Measurements from ENCODE around the gene ATXN1. TPM values are rescaled to one million over a fixed set of nuclear protein-coding genes. Genes with fewer than 3 reads are reported as not detected.

The ATXN1 gene
- total and polyA plus RNA-seq, 2 of the 13 experiments (the other 11 are each of a cell fraction or from before 2014, with no cell fraction given): 20.7 to 39.5 TPM

DNA sequence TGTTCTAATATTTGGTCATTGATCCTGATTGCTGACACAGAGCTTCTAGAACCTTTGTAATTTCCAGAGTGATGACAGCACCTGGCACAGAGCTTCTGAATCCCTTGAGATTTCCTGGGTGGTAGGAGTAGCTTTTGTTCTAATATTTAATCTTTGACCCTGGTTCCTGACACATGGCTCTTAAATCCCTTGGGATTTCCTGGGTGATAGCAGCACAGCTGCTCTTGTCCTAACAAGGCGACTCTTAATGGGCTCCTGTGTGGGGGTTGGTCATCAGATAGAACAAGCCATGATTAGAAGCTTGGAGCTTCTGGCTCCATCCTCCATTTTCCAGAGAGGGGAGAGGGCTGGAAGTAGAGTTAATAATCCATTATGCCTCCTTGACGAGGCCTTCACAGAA, 504.5 kb downstream of the ATXN1 start:
- POLR2A ChIA-PET: no interaction called here
- in situ Hi-C loops (cut with HindIII; ENCODE audit: extremely low pct_ligation_motif_present, low pct_unique_long_range_greater_than_20kb): no loop called here
- Histone ChIP-seq H3K27ac (ENCODE audit: extremely low read length, insufficient read depth, low read length) (no peak overlapping the region), H4K20me1 (ENCODE audit: insufficient read depth, low read length) (no peaks in the 10 kb centered on the region), H2AFZ (ENCODE audit: low read length) (no peak overlapping the region), H3K9me3 (ENCODE audit: low read length) (no peaks in the 10 kb centered on the region), H3K4me2 (ENCODE audit: low read depth, low read length) (no peak overlapping the region), H3K79me2 (ENCODE audit: insufficient read depth, low read length) (no peaks in the 10 kb centered on the region), H3K27me3 (ENCODE audit: control insufficient read depth in 1 of 2, insufficient read depth in 2 of 2, low read length in 2 of 2) (peaks cover 0 to 12% of the 10 kb centered on the region in 2 experiments; a peak in 3 of 5 replicates), H3K4me3 (replicated peaks in 1 of 3; ENCODE audit: insufficient read depth in 1 of 3, low read depth in 2 of 3, low read length in 3 of 3) (no peak overlapping the region), H3K9ac (ENCODE audit: insufficient read depth, low read depth, low read length) (no peak overlapping the region), H3K4me1 (ENCODE audit: insufficient read depth, low read length) (no peaks in the 10 kb centered on the region), H3K36me3 (replicated peaks in 1 of 2; ENCODE audit: control insufficient read depth in 1 of 2, insufficient read depth in 2 of 2, low read length in 2 of 2) (no peaks in the 10 kb centered on the region)
- CTCF ChIA-PET (ENCODE audit: low intra/inter-chr PET ratio, low total read pairs): no interaction called here
- intact Hi-C loops (cut with micrococcal nuclease; ENCODE audit: unreplicated experiment): no loop called here
- no TSS peak for BruUV-seq (replicated peaks)
- 24% methylated on average over 2 of the region's 2 CpGs for WGBS (ENCODE audit: low lambda C conversion rate)
- TF ChIP-seq HDAC1 (CRISPR knock-in tag; IDR thresholded peaks at IDR 0.05): no peak
- no peak for TF ChIP-seq ZZZ3 (CRISPR knock-in tag; IDR thresholded peaks at IDR 0.05; ENCODE audit: borderline replicate concordance)
- no peak for TF ChIP-seq ZFP41 (CRISPR knock-in tag; IDR thresholded peaks at IDR 0.05; ENCODE audit: borderline replicate concordance)
- TF ChIP-seq TBP (CRISPR knock-in tag; IDR thresholded peaks at IDR 0.05): no peak
- no peak for TF ChIP-seq ZSCAN30 (CRISPR knock-in tag; IDR thresholded peaks at IDR 0.05)
- TF ChIP-seq ZBTB1 (CRISPR knock-in tag; IDR thresholded peaks at IDR 0.05; ENCODE audit: borderline replicate concordance): no peak
- no peak for TF ChIP-seq TAF1 (CRISPR knock-in tag; IDR thresholded peaks at IDR 0.05)
- TF ChIP-seq, protein P1, sequence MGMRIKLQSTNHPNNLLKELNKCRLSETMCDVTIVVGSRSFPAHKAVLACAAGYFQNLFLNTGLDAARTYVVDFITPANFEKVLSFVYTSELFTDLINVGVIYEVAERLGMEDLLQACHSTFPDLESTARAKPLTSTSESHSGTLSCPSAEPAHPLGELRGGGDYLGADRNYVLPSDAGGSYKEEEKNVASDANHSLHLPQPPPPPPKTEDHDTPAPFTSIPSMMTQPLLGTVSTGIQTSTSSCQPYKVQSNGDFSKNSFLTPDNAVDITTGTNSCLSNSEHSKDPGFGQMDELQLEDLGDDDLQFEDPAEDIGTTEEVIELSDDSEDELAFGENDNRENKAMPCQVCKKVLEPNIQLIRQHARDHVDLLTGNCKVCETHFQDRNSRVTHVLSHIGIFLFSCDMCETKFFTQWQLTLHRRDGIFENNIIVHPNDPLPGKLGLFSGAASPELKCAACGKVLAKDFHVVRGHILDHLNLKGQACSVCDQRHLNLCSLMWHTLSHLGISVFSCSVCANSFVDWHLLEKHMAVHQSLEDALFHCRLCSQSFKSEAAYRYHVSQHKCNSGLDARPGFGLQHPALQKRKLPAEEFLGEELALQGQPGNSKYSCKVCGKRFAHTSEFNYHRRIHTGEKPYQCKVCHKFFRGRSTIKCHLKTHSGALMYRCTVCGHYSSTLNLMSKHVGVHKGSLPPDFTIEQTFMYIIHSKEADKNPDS (CRISPR knock-in tag; IDR thresholded peaks at IDR 0.05): no peak
- no peak for TF ChIP-seq ZNF878 (CRISPR knock-in tag; IDR thresholded peaks at IDR 0.05)
- no peak for TF ChIP-seq CREM (IDR thresholded peaks at IDR 0.05)
- no peak for TF ChIP-seq CREM (CRISPR knock-in tag; IDR thresholded peaks at IDR 0.05)
- no peak for TF ChIP-seq ZNF251 (CRISPR knock-in tag; IDR thresholded peaks at IDR 0.05)
- TF ChIP-seq, protein P2, sequence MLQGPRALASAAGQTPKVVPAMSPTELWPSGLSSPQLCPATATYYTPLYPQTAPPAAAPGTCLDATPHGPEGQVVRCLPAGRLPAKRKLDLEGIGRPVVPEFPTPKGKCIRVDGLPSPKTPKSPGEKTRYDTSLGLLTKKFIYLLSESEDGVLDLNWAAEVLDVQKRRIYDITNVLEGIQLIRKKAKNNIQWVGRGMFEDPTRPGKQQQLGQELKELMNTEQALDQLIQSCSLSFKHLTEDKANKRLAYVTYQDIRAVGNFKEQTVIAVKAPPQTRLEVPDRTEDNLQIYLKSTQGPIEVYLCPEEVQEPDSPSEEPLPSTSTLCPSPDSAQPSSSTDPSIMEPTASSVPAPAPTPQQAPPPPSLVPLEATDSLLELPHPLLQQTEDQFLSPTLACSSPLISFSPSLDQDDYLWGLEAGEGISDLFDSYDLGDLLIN (CRISPR knock-in tag; IDR thresholded peaks at IDR 0.05; ENCODE audit: borderline replicate concordance): no peak
- TF ChIP-seq GLI4 (CRISPR knock-in tag; IDR thresholded peaks at IDR 0.05; ENCODE audit: borderline replicate concordance): no peak
- TF ChIP-seq TCF7 (IDR thresholded peaks at IDR 0.05; ENCODE audit: low read depth): no peak
- TF ChIP-seq ZKSCAN5 (CRISPR knock-in tag; IDR thresholded peaks at IDR 0.05): no peak
- TF ChIP-seq AKAP8 (CRISPR knock-in tag; IDR thresholded peaks at IDR 0.05): no peak
- TF ChIP-seq ZNF552 (CRISPR knock-in tag; IDR thresholded peaks at IDR 0.05; ENCODE audit: borderline replicate concordance): no peak
- no peak for DNase-seq (ENCODE audit: low spot score)
- ATAC-seq: no peak
- FAIRE-seq: no peak
